Right hindlimb (tissue), 1 donor: ENCODE data around the gene NXF1.
"Not testable (repeated sequence)": the region's sequence is repeated elsewhere in the genome, so short reads cannot be mapped to it uniquely, and the experiment has no call there.

ENCODE experiments used
- DNase-seq: peaks from one replicate; pipeline ENCODE4 v3.0.0-alpha.2; 2018

Gene NXF1

DNA sequence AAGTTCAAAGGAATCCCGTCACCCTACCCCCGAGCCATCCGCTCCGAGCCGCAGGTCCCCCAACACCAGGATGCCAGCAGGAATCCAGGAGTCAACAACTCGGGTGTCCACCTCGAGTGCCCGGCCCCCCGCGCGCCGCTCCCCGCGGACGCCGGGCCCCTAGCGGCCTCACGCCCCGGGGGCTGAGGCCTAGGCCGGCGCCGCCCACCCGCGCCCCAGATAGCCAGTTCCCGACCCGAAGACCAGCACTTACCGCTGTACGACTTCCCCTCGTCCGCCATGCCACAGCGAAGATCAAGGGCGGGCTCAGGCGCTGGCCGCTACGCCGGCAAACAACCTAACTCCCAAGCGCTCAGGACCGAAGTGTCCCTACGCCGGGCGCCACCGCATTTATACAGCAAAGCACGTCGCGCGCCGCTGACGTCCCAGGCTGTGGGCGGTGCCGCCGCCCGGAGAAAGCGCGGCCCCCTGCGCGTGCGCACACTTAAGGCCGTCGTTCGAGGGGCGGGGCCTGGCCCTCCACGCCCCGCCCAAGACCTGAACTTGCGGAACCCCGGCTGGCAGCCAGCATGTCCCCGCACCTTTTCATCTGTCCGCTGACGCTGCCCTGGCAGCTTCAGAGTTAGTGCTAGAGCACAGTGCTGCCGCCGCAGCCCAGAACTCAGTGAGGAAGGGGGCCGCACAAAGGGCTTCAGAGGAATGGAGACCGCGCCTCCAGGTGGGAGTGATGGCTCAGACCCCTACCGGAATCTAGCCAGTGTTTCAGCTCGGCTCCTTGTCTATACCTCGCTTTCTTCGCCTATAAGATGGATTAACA, at the start of gene NXF1:
NXF1 (minus strand) TSS at position 365 of the 817 bp plus-strand sequence; CDS start at position 281, 84 bp downstream.
- peak; percentile 95 for DNase-seq

DNA sequence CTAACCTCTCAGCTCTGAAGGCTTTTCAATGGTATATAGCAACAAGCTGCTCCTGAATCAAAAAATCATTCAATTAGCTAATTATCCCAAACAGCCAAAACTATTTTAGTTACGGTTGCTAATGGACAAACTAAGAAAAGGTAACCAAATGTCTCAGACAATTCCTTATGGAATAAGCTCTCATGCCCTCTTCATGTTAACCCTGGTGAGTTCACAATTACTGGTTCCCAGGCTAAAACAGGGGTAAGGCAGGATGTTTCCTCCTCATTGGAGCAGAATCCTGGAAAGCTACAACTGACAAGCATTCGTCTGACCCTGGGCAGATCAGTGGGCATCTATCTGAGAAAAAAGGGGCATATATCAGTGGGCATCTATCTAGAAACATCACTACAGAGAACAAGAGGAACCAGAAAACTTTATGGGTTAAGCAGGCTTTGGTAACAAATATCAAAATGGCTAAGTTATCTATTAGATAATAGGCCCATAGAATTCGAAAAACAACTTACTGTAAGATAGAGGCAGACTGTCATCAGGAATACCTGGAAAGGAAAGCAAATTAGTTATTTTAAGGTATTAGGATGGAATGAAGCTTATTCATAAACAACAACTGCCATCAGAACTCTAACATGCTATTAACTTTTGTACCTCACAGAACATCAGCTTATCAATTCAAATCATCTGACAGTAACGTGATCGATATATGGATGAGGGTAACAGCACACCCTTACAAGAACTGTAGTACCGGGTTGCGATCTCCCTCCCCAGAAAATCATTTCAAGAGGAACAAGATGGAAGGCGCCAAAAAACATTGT, 49.0 kb upstream of the NXF1 start:
- no peak for DNase-seq

DNA sequence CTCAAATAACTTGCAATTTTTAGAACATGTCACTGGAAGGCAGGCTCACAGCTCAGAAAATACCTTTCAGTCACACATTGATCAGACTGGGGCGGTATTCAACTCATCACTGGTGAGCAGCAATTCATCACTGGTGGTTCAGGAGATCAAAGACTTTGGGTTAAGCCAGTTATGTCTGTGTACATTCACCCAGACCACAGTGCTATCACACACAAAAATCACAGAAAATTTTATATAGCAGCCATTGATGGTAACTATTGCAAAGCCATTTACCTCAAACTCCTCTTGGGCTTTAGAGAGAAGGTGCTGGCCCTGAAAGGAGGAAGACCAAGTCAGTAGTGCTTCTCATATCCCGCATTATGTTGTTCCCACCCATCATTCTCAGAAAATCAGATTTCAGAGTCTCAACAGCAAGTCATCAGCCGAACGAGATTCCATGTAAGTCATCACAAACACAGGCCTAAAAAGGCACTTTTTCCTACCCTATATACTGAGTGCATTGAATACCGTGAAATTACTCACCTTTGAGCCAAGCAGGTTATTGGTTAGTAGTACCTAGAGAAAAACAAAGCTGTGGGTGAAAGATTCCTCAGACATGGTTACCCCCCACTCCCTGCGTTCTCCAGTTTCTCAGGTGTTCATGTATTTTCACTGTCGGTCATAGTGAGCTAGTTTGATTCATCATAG, 48.2 kb upstream of the NXF1 start:
- no peak for DNase-seq

DNA sequence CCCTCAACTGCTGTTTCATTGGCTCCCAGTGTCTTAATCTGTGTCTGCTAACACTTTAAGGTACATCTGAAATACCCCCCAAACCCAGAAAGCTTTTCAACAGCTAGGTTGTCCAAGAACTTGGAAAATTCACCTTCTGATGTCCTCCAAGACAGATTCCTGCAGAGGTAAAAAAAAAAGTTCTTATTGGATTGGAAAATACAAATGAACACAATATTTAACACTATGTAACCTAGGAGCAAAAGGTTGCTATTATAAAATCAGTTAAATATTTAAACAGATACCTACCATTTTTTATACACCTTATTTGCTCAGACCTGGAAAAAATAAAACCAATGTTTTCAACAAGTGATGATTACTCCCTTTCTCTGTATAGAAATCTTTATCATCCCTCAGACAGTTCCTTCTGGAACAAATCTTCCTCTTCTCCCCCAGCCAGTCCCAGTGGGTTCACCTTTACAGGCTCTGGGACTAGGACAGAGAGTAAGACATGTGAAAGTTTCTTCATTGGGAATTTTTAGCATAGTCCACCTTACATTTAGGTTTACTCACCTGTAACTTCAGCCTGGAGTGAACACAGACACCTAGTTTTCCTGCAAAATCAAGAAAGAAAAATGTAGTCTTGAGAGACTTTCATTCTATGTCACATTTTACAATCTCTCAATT, 47.4 kb upstream of the NXF1 start:
- DNase-seq: no peak

DNA sequence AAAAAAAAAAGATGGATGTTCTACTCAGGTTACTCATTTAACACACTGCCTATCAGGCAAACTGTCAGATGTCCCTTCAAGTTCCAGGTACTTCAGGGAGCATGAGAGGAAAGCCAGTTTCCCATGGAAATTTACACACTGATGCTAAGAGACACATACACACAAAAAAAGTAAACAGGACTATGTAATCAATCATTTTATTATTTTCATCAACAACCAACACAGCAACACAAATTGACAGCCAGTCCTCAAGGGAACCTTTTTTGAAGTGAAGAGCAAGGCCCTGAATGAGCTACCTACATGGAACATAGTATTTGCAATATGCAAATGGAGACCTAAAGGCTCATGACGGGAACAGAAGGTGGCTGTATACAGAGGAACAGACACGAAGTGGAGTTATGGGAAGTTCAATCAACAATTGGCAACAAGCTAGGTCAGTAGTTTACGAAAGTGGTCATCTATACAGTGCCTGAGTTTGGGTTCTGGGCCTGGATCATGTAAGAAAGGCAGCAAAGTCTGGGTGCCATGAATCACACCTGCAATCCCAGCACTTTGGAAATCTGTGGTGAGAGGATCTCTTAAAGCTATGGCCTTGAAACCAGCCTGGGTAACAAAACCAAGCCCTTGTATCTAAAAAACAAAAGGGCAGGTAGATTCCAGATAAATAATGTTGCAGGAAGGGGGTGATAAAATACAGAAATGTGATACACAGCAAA, 46.7 kb upstream of the NXF1 start:
- DNase-seq: no peak

DNA sequence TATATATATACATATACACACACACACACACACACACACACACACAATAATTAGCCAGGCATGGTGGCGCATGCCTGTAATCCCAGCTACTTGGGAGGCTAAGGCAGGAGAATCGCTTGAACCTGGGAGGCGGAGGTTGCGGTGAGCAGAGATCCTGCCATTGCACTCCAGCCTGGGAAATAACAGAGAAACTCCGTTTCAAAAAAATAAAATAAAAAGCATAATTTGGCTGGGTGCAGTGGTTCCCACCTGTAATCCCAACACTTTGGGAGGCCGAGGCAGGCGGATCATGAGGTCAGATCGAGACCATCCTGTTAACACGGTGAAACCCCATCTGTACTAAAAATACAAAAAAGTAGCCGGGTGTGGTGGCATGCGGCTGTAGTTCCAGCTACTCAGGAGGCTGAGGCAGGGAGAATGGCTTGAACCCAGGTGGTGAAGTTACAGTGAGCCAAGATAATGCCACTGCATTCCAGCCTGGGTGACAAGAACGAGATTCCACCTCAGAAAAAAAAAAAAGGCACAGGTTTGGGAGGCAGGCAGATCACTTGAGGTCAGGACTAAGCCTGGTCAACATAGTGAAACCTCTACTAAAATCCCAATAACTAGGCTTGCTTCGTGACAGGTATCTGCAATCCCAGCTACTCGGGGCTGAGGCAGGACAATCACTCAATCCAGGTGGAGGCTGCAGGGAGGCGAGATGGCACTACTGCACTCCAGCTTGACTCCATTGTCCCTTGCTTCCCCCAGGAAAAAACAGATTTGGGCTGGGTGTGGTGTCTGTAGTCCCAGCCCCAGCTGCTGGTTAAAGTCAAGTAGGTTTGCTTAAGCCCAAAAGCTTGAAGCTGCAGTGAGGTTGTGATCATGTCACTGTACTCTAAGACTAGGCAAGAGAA, 45.9 kb upstream of the NXF1 start:
- no peak for DNase-seq

DNA sequence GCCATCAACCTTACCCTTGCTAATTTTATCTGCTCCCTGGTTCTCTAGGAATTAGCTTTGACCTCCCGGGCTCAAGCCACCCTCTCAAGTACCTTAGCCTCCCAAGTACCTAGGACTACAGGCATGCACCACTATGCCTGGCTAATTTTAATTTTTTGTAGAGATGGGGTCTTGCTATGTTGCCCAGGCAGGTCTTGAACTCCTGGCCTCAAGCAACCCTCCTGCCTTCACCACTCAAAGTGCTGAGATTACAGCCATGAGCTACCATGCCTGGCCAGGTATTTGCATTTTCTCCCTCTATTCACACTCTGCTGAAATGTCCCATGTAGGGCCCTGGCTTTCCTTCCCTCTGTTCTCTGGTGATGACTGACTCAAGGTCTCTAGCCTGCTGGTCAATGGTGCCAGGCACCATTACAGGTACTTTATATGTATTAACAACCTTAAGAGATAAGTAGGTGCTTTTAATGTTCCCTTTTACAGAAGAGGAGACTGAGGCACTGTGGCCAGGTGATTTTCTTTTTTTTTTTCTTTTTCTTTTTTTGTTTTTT, 42.6 kb upstream of the NXF1 start:
- DNase-seq: no peak

DNA sequence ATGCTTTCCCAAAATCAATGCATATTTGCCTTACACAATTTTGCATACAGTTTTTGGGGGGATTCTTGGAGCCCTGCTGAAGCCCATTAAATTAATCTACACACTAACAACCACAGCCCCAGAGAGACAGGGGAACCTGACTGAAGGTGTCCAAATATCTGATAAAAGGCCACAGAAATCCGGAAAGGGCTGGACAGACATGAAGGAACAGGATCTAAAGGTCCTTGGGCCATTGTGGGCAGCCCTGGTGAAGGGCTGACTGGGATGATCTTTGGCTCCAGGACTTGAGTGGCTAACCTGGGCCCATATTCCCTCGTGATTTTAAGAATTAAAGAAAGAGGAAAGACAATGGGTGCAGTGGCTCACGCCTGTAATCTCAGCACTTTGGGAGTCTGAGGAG, 40.9 kb upstream of the NXF1 start:
- no peak for DNase-seq

DNA sequence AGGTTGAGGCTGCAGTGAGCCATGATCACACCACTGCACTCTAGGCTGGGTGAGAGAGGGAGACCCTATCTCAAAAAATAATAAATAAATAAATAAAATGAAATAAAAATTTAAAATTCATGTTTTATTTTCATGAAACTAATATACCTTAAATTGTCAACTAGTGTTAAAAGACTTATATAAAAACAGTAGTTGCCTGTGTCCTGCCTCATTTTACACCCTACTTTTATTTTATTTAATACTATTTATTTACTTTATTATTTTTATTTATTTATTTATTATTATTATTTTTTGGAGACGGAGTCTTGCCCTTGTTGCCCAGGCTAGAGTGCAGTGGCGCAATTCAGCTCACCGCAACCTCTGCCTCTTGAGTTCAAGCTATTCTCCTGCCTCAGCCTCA, 38.9 kb upstream of the NXF1 start:
- DNase-seq: no peak

DNA sequence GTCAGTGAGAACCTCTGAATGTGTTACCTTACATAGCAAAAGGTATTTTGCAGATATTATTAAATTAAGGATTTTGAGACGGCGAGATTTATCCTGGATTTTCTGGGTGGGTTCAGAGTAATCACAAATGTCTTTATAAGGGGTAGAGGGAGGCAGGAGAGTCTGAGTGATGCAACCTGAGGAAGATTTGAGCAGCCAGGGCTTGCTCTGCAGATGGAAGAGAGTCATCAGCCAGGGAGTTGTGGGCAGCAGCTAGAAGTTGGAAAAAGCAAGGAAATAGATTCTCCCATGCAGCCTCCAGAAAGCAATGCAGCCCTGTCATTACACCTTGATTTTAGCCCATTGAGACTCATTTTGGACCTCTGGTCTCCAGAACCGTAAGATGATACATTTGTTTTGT, 38.2 kb upstream of the NXF1 start:
- DNase-seq: no peak

DNA sequence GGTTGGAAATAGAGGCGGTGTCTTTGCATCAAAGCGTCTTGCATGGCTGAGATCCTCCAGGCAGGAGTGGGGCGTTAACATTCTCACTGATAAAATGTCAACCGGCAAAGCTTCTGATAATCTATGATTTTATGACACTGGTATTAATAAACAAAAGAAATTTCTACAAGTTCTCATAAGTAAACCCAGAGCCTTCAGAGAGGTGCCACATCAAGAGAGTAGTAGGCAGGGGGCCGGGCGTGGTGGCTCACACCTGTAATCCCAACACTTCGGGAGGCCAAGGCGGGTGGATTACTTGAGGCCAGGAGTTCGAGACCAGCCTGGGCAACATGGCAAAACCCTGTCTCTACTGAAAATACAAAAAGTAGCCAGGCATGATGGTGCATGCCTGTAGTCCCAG, 37.7 kb upstream of the NXF1 start:
- not testable (repeated sequence) for DNase-seq

DNA sequence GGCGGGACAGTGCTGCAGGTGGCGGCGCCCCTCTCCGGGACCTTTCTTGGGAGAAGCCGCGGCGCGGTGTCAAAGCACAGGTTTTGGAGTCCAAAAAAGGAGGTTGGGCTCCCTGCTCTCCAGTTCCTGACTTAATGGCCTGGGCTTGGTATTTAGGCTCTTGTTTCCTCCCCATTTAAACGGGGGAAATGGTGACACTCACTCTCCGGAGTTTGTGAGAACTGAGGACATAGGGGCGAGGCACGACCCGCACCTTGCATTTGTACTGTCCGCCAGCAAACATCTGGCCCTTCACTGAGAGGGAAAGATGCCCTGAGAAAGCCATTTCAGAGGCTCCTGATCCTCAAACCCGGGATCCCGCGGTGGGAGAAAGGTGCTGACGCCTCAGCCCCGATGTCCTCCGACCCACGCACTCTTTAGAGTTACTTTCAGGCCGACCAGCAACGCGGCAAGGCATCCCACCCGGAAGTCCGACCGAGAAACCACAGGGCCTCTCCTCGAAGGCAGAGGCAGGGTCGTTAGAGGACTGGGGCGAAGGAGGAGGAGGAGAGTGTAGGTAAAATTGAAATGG, 37.0 kb upstream of the NXF1 start:
- DNase-seq: peak; percentile 63

DNA sequence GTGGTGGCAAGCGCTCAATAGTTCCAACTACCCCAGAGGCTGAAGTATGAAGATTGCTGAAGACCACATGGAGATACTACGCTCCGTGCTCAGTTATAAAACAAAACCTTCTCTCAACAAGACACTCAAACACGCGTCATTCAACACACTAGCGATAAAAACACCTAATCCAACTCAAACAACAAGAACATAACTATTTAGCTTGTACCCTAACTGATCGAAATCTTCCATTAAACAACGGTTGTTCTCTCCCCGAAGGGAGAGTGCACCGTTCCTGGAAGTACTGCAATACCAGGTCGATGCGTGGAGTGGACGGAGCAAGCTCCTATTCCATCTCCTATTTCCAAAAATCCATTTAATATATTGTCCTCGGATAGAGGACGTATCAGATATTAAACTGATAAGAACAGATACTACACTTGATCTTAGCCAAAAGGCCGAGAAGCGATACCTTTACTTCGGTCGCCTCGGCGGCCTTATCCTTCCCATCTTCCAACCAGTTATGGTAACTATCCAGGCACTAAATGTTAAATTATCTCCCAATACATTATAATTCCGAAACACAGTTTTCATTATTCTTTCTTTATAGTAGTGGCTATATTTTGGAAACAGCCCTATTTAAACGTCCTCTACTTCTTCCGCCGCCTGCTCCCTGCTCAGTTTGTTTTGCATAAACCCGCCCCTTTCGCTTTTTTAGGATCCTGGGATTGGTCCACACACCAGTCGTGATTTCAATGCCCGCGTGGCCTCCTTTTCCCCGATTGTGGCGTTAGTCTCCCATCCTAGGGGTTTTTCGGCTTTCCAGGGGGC, 36.3 kb upstream of the NXF1 start:
- peak; percentile 94 for DNase-seq

DNA sequence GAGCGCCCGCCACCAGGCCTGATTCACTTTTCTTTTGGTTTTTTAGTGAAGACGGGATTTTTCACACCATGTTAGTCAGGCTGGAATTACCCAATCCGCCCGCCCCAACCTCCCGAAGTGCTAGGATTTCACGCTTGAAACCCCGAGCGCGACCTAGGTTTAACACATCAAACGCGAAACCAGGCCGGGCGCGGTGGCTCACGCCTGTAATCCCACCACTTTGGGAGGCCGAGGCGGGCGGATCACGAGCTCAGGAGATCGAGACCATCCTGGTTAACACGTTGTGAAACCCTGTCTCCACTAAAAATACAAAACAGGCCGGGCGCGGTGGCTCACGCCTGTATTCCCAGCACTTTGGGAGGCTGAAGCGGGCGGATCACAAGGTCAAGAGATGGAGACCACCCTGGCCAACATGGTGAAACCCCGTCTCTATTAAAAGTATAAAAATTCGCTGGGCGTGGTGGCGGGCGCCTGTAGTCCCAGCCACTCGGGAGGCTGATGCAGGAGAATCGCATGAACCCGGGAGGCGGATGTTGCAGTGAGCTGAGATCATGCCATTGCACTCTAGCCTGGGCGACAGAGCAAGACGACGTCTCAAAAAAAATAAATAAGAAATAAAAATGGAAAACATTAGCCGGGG, 35.6 kb upstream of the NXF1 start:
- peak; percentile 62 for DNase-seq

DNA sequence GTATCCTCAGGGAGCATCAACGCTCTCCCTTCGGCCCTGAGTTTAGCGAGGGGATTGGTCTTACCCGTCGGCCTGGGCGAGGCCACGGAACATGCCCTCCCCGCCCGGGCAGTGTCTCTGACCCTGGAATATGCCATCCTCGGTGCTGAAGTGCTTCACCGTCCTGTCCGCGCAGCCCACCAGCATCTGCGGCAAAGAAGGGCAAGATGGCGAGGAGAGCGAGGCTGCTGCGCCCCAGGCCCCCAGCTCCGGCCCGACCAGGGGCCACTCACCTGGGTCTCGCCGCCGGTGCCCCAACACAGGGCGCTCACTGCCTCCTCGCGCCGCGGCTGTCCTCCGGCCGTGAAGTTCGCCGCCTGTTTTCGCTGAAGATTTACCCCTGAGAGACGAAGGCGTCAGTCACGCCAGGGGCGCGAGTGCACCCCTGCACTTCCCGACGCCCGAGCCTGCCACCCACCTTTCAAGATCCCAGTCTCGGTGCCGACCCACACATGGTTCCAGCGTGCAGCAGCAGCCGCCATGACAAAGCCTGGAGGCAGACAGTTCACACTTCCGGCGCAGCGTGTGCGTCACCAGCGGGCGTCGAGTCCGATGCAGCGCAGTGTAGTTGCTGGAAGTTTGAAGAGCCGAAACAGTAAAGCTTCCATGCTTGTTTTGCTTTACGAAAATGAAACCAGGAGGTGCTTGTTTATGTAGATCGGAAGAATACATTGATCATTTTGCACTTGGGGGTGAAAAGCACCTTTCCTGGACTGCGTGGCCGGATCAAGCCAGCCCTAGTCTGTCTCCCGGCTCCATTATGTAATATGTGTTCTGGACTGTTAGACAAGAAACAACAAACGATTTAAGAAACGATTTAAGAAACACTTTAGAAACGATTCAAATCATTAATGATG, 34.1 kb upstream of the NXF1 start, which contains the start of gene WDR74:
WDR74 (minus strand) TSS at position 541 of the 896 bp plus-strand sequence; CDS start at position 521, 20 bp downstream.
- DNase-seq: peak; percentile 97

DNA sequence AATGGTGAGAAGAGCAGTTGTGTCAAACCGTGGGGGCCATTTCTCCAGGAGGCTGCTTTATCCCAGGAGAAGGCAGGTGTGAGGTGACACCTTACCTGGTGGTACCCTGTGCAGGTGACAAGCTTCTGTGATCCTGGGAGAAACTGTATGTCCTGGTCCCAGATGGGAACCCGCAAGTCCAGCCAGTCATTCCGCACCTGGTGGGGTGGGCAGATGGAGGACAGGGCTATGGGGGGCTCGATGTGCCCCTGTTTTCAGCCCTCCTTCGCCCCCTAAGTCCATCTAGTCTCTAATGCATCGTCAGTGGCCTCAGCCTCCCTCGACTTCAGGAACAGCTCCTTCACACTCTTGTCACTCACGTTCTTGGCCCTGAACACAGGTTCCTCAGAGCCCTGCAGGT, 30.1 kb upstream of the NXF1 start:
- no peak for DNase-seq

DNA sequence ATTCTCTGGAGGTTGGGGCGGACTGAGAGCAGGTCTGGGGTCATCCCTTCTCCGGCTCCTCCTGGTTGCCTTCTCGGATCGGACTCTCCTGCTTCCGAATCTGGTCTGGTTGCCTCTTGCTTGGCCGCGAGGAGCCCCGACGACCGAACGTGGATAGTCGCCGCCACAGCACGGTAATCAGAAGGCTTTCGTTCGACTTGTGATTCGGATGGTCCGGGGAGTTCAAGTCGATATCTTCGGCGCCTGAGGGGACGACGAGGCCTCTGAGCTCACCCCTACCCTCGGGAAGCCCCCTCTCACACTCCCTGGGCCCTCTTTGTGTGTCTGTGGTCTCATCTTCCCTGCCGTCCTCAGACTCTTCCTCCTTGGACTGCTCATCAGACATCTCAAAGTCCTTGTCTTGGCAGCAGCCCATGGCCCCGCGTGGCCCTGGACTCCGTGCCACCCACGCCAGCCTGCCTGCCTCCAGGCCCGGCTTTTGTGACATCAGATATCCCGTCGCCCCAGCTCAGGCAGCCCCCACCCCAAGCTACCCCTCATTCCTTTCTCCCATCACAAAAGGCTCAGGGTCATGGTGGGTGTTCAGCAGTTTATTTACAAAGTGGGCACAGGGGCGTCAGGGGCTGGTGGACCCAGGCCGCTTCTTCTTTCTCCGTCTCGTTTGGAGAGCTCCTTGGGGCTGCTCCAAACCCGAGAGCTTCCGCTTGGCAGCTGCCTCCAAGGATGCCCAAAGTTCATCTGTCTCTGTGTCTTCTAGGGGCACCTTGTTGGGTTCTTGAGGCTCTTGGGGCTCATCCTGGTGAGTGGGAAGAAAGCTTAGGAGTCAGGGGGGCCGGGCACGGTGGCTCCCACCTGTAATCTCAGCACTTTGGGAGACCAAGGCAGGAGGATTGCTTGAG, 27.3 kb upstream of the NXF1 start, which contains the start of gene TEX54:
TEX54 (minus strand) TSS at position 506 of the 899 bp plus-strand sequence.
- DNase-seq: peak; percentile 48
